Colon (tissue), 2 donors: ENCODE data around the gene TH.

Experiments used
- FAIRE-seq: peaks from 2 replicates; lab custom pipeline; 2012; peaks lifted over from hg19 to GRCh38; lab: Jason Lieb, UNC
- donor health status: control.
- donor health status: control.

The TH gene

GRCh38 chr11:2171591-2172003, at the start of gene TH:
TH (minus strand) TSS chr11:2171815; CDS start chr11:2171786, 29 bp downstream.
- no peak for FAIRE-seq

- no peak for FAIRE-seq
Measured at GRCh38 chr11:2221024-2221423, 49.4 kb upstream of the TH start.

- no peak for FAIRE-seq
Measured at GRCh38 chr11:2220173-2220771, 48.7 kb upstream of the TH start.

GRCh38 chr11:2219318-2220017, 47.9 kb upstream of the TH start:
- no peak for FAIRE-seq

GRCh38 chr11:2218031-2218633, 46.5 kb upstream of the TH start:
- FAIRE-seq, result no peak

GRCh38 chr11:2217211-2218030, 45.8 kb upstream of the TH start:
- no peak for FAIRE-seq

GRCh38 chr11:2216400-2217064, 44.9 kb upstream of the TH start:
- FAIRE-seq, result no peak

GRCh38 chr11:2215561-2216399, 44.2 kb upstream of the TH start:
- no peak for FAIRE-seq

- no peak for FAIRE-seq
Measured at GRCh38 chr11:2215230-2215560, 43.6 kb upstream of the TH start.

GRCh38 chr11:2214527-2215229, 43.1 kb upstream of the TH start:
- no peak for FAIRE-seq

GRCh38 chr11:2213890-2214526, 42.4 kb upstream of the TH start:
- no peak for FAIRE-seq

- no peak for FAIRE-seq
Measured at GRCh38 chr11:2213384-2213842, 41.8 kb upstream of the TH start.

- no peak for FAIRE-seq
Measured at GRCh38 chr11:2212411-2213251, 41.0 kb upstream of the TH start.

GRCh38 chr11:2211113-2211971, 39.7 kb upstream of the TH start:
- no peak for FAIRE-seq

- no peak for FAIRE-seq
Measured at GRCh38 chr11:2210366-2211112, 38.9 kb upstream of the TH start.

GRCh38 chr11:2209900-2210321, 38.3 kb upstream of the TH start:
- FAIRE-seq, result no peak

GRCh38 chr11:2209370-2209801, 37.8 kb upstream of the TH start:
- no peak for FAIRE-seq
